ENCODE results near the gene FLYWCH1.
"Not testable (repeated sequence)": the region's sequence is repeated elsewhere in the genome, so short reads cannot be mapped to it uniquely, and the experiment has no call there.

The FLYWCH1 gene

GRCh38 chr16:2928151-2928550, 16.4 kb downstream of the FLYWCH1 start:
- DNase-seq: not testable (repeated sequence)

DNA sequence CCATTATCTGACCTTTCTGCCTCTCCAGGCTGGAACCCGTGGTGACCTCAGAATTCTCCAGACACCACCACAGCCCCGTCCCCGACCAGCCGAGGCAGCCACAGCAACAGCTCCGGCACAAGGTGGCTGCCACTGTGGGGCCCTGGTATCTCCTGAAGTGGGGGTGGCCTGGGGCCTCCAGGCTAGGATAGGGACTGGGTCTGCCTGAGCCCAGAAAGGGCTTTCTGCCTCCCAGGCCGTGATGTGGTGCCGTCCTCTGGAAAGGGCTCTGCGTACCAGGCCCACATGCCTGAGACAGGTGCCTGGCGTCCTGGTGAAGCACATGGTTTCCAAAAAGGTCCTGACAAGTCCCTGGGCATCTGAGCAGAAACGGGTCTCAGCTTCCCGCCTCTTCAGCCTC, 17.1 kb downstream of the FLYWCH1 start:
- no peak for DNase-seq

DNA sequence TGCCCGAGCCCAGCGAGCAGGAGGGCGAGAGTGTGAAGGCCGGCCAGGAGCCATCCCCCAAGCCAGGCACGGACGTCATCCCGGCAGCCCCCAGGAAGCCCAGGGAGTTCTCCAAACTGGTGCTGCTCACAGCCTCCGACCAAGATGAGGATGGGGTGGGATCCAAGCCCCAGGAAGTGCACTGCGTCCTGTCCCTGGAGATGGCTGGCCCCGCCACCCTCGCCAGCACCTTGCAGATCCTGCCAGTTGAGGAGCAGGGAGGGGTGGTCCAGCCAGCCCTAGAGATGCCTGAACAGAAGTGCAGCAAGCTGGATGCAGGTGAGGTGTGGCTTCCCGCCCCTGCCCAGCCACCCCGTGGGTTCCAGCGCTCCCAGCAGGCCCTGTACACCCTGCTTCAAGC, 18.0 kb downstream of the FLYWCH1 start:
- DNase-seq: no peak

DNA sequence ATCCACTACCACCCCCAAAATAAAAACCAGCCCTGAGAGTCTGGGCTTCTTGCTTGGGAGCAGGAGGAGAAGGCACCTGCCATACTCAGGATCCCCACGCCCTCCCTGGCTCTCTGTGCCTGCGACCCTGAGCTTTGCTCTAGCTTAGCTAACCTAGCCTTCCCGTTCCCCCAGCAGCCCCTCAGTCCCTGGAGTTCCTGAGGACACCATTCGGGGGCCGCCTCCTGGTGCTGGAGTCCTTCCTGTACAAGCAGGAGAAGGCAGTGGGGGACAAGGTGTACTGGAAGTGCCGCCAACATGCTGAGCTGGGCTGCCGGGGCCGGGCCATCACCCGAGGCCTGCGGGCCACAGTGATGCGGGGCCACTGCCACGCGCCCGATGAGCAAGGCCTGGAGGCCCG, 18.5 kb downstream of the FLYWCH1 start:
- DNase-seq: no peak

DNA sequence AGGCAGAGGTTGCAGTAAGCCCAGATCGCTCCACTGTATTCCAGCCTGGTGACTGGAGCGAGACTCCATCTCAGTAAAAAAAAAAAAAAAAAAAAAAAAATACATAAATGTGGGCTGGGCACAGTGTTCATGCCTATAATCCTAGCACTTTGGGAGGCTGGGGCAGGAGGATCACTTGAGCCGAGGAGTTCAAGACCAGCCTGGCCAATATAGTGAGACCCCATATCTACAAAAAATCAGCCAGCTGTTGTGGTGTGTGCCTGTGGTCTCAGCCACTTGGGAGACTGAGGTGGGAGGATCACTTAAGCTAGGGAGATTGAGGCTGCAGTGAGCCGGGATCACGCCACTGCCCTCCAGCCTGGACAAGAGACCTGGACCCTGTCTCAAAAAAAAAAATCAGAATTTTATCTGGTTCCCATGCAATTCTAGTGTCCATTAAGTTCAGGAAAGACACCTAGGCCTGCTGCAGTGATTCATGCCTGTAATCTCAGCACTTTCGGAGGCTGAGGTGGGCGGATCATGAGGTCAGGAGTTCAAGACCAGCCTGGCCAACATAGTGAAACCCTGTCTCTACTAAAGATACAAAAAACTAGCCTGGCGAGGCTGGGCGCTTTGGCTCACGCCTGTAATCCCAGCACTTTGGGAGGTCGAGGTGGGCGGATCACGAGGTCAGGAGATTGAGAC, 19.6 kb downstream of the FLYWCH1 start:
- DNase-seq: not testable (repeated sequence)

DNA sequence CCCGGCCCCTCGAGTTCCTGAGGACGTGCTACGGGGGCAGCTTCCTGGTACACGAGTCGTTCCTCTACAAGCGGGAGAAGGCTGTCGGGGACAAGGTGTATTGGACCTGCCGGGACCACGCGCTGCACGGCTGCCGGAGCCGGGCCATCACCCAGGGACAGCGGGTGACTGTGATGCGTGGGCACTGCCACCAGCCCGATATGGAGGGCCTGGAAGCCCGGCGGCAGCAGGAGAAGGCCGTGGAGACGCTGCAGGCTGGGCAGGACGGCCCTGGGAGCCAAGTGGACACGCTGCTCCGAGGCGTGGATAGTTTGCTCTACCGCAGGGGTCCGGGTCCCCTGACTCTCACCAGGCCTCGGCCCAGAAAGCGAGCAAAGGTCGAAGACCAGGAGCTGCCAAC, 21.4 kb downstream of the FLYWCH1 start:
- DNase-seq: no peak

DNA sequence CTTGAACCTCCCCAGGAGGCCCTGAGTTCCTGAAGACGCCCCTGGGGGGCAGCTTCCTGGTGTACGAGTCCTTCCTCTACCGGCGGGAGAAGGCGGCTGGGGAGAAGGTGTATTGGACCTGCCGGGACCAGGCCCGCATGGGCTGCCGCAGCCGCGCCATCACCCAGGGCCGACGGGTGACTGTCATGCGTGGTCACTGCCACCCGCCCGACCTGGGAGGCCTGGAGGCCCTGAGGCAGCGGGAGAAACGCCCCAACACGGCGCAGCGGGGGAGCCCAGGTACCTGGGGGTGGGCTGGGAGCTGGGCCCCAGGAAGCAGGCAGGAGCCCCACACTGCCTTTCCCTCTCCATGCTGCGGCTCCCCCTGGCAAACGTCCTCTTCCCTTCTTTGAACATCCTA, 22.0 kb downstream of the FLYWCH1 start:
- DNase-seq: no peak

- no peak for DNase-seq
These were observed 22.7 kb downstream of the FLYWCH1 start for GRCh38 chr16:2934450-2934849.

GRCh38 chr16:2936436-2937011, 24.8 kb downstream of the FLYWCH1 start:
- DNase-seq: no peak

- DNase-seq: no peak
These were observed 25.4 kb downstream of the FLYWCH1 start for GRCh38 chr16:2937170-2937569.

DNA sequence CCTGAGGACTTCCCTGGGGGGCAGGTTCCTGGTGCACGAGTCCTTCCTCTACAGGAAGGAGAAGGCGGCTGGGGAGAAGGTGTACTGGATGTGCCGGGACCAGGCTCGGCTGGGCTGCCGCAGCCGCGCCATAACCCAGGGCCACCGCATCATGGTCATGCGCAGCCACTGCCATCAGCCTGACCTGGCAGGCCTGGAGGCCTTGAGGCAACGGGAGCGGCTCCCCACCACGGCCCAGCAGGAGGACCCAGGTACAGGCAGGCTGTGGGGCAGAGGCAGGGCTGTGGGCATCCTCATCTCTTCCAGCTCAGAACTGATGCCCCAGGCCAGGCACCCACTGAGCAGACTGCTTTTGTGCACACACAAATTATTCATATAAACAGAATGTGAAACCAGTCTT, 26.5 kb downstream of the FLYWCH1 start:
- DNase-seq: no peak

GRCh38 chr16:2939968-2940367, 28.2 kb downstream of the FLYWCH1 start:
- DNase-seq: no peak

GRCh38 chr16:2942045-2942444, 30.3 kb downstream of the FLYWCH1 start:
- no peak for DNase-seq

DNA sequence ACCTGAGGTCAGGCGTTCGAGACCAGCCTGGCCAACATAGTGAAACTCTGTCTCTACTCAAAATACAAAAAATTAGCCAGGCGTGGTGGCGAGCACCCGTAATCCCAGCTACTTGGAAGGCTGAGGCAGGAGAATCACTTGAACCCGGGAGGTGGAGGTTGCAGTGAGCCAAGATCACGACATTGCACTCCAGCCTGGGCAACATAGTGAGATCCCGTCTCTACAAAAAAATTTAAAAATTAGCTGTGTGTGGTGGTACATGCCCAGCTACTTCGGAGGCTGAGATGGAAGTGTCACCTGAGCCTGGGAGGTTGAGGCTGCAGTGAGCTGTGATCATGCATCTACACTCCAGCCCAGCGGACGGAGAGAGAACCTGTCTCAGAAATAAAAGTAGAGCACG, 32.0 kb downstream of the FLYWCH1 start:
- not testable (repeated sequence) for DNase-seq

DNA sequence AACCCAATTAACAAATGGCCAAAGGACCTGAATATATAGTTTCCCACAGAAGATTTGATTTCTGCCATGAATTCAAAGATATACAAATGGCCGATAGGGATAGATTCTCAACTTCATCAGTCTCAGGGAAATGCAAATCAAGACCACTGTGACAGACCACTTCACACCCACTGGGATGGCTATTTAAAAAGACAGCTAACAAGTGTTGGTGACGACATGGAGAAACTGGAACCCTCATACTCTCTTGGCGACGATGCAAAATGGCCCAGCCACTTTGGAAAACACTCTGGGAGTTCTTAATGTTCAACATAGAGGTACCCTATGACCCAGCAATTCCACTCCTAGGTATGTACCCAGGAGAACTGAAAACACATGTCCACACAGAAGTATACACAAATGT, 34.9 kb downstream of the FLYWCH1 start:
- no peak for DNase-seq

DNA sequence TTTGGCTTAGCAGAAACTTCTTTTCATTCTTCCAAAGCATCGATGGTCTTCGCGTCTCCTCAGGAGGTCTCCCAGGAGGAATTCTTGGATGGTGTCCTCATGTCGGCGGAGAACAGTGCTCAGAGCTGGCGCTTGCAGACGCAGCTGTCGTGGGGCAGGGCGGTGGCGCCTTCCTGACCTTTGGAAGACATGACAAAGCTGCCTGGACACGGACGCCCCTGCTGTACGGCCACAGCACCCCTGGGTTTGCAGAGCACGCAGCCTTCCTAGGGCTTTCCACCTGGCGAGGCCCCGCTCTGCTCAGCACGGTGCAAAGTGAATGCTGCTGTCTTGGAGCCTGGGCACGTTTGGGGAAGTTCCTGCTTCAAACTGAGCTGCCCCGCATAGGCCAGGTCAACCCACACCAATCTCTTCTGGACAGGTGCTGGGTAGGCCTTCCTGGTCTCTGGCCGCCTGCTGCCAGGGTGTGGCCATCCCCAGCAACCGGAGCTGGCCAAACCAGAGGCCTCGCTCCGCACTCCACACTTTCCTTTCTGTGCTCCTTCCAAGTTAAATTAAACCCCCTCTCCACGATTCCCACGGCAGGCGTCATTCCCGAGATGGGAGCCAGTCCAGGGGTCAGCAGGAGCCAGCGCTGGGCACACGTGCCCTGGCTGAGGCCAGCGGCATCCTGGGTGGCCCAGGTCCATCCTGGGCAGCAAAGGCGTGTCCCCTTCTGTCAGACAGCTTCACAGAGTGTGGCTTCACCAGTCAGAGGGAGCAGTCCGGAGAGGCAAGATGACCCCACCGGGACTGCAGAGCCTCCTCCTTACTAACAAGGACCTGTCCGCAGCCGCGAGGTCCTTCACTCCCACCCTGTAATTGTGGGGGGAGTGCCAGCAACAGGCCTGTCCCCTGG, 37.3 kb downstream of the FLYWCH1 start:
- DNase-seq: no peak

GRCh38 chr16:2949705-2950352, 38.1 kb downstream of the FLYWCH1 start:
- DNase-seq: no peak

DNA sequence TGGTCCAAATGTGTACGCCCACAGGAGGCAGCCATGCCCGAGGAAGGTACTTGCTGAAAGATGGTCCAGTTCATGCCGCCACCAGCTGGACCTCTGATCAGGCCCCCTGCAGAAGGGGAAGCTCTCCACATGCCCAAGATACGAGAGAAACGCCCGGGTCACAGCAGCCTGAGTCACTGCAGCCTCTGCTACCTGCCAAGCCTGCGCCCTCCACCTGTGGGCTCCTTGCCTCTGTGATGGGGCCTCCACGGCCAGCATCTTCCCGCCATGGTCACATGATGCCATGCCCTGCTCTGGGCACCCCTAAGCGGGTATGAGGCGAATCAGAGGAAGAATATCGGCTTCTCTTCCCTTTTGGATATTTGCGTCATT, 38.6 kb downstream of the FLYWCH1 start:
- no peak for DNase-seq

DNA sequence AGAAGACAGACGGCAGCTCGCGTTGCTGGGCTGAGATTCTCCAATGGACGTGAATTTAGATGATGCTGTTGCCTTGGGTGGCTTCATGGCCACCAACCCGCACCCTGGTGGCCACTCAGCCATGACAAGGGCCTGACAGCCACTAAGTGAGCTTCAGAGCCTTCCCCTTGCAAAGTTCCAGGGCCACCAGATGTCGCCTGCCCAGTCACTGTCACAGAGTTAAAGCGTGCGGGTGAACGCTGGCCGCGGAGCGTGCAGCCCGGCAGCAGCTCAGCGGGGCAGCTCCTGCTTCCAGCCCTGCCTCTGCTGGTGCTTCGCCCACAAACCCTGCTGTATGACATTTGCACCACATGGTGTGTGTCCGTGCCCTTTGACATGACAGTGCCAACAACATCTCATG, 39.0 kb downstream of the FLYWCH1 start:
- DNase-seq: no peak

DNA sequence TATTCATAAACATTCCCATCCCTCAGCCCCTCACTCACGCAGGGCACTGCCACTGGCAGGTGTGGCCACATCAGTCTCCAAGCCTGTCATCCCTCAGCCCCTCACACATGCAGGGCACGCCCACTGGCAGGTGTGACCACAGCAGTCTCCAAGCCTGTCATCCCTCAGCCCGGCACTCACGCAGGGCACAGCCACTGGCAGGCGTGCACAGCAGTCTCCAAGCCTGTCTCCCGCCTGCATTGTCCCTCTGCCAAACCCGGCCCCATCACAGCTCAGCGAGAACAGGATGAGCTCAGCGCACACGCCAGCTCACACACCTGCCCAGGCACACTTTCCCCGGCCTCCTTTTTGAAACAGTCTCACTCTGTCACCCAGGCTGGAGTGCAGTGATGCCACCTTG, 40.9 kb downstream of the FLYWCH1 start:
- DNase-seq: no peak

- DNase-seq: no peak
These were observed 42.2 kb downstream of the FLYWCH1 start for GRCh38 chr16:2953706-2954627.

DNA sequence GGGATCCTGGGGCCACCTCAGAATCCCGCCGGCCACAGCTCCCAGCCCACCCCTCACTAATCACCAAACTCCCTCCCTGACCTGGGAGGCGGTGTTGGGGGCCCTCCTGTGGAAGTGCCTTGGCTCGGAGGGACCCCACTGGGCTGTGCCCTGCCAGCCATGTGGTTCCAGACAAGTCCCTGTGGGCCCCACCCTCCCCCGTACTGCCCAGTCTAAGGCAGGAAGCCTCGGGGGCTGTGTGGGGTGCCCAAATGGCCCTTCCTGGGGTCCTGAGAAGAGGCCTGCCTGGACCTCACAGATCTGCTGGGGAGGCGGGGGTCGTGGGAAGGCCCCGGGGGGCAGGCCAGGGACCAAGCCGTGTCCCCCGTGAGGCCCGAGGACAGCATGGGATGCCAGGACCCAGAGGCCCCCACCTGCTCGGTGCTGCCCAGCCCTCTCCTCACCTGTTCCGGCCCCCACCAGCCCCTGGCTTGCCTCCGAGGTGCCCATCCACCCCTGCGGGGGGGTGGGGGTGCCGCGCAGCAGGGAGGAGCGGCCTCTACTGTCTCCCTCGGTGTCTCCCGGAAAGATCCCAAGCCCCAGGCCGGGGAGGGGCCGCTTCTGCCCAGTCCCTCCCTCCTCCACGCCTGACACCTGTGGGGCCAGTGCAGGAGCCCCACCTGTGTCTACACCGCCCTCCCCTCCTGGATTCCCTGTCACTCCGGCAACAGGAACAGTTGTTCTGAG, 43.1 kb downstream of the FLYWCH1 start:
- DNase-seq: no peak
